GM21526 (cell line): ENCODE results near the gene RRP15.

Source experiments
- ATAC-seq: cut with Tn5 transposase; IDR thresholded peaks from one replicate; pipeline ENCODE4 v1.9.1; 2021; ENCODE audit warnings: moderate library complexity; ENCODE audit not compliant: unreplicated experiment, low FRiP score

Gene RRP15

DNA sequence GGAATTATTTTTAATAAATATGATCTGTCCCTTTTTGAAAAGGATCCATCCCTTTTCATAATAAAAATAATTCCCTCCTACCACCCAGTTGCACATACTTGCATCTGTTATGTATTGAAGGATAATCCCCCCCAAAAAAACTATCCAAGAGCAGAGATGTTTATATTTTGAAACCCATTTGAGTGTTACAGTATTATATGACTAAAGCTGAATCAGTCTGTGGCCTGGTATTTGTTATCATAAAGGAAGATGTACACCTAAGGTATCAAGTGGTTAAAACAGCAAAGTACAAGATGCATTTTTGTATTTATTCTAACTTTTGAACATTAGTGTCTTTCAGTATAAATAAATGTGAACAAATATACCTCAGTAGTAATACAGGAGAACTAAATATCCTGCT is 47.3 kb downstream of the RRP15 start:
- no peak for ATAC-seq

DNA sequence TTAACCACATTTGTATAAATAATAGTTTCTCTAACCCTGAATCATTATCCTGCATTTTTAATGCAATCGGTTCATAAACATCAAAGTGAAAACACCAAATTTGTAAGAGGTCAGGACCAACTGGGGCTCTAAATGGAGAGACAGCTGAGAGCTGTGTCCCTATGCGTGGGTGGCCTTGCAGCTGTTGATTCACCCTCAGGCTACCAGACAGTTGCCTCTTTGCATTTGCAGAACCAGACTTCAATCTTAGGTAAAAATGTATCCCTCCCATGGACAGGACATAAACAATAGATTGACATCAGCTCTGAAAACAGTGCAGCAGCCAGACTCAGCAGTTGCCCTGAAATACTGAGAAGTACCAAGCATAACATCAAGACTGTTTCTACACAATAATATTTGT is 51.2 kb downstream of the RRP15 start:
- no peak for ATAC-seq

DNA sequence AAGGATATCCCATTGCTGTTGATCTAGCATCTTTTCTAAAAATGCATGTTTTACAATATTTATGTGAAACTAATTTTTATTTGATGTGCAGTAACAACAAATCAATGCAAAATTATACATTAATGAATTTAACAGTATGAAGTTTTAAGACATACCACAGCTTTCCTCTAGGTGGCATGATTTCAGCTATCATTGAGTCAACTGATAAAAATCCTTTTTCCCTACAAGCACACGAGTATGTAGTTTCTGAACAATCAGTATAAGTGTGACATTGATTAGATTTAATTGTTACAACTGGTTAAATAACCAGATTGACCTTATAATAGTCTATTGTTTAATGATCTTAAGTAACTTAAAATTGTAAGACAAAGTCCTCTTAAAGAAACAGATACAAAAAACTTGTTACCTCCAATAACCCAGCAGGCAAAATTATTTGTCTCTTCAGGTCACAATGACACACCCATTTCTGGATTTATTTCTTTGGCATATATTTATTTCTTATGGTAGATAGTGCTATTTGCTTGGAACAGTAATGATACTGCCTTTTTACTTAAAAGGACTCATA is 54.3 kb downstream of the RRP15 start:
- ATAC-seq = no peak

DNA sequence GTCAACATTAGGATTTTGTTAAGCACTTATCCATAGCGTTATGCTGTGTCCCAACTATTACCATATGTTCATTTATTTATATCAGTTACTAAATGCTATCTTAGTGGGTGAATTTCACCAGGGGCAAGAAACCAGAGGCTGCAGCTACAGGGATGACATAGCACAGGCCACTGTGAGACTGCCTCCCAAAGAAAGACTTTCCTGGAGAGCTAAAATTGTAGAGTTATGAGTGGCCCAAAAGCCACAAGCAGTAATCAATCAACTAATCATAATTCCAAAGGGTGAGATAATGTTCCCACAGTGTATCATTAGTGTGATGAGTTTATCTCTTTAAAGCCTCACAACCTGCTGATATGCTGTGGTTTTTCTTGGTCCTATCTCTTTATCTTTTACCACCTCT is 56.2 kb downstream of the RRP15 start:
- no peak for ATAC-seq

DNA sequence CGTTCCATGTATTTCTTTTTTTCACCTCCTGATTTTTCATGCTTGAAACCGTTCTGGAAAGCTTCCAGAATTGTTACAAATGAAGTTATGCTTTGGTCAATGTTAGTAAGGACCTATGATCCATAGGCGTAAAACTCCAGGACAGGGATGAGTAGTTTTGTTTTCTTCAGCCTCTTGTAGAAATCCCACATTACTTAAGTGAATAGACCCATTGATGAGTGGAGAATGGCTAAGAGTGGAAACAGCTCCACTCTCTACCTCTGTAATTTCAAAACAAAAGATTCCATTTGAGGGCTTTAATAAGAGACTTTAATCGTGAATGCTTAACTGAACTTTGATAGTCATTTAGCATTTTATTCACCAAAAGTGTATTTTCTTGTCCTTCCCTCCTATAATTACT is 57.0 kb downstream of the RRP15 start:
- ATAC-seq = no peak

DNA sequence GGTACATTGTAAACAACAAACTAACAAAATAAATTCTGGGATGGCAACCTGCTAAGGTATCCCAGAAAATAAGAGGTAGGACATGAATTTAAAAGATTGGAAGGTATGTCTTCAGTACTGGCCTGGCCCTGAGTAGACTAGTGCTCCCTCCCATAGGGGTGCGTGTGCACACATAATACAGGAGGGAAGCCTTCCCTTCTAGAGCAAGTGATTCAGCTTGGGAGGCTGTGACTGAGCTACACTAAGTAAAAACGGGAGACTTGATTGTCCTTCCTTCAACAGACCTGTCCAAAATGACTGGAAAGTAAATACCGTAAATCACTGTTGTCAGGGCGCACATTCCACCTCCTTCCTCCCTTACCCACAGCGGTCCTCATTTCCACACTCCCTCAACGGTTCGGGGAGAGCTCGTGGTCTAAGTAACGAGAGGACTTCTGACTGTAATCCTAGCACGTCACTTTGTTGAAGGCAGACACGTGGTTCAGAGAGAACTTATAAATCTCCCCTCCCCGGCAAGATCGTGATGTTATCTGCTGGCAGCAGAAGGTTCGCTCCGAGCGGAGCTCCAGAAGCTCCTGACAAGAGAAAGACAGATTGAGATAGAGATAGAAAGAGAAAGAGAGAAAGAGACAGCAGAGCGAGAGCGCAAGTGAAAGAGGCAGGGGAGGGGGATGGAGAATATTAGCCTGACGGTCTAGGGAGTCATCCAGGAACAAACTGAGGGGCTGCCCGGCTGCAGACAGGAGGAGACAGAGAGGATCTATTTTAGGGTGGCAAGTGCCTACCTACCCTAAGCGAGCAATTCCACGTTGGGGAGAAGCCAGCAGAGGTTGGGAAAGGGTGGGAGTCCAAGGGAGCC is 60.0 kb downstream of the RRP15 start, which contains the start of gene TGFB2:
TGFB2 (plus strand) TSS at position 523 of the 859 bp plus-strand sequence. CDS start 1,366 bp downstream, outside the sequence.
- ATAC-seq = peak; percentile 39

DNA sequence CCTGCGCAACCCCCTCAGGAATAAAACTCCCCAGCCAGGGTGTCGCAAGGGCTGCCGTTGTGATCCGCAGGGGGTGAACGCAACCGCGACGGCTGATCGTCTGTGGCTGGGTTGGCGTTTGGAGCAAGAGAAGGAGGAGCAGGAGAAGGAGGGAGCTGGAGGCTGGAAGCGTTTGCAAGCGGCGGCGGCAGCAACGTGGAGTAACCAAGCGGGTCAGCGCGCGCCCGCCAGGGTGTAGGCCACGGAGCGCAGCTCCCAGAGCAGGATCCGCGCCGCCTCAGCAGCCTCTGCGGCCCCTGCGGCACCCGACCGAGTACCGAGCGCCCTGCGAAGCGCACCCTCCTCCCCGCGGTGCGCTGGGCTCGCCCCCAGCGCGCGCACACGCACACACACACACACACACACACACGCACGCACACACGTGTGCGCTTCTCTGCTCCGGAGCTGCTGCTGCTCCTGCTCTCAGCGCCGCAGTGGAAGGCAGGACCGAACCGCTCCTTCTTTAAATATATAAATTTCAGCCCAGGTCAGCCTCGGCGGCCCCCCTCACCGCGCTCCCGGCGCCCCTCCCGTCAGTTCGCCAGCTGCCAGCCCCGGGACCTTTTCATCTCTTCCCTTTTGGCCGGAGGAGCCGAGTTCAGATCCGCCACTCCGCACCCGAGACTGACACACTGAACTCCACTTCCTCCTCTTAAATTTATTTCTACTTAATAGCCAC is 60.7 kb downstream of the RRP15 start:
- ATAC-seq = peak; percentile 76

DNA sequence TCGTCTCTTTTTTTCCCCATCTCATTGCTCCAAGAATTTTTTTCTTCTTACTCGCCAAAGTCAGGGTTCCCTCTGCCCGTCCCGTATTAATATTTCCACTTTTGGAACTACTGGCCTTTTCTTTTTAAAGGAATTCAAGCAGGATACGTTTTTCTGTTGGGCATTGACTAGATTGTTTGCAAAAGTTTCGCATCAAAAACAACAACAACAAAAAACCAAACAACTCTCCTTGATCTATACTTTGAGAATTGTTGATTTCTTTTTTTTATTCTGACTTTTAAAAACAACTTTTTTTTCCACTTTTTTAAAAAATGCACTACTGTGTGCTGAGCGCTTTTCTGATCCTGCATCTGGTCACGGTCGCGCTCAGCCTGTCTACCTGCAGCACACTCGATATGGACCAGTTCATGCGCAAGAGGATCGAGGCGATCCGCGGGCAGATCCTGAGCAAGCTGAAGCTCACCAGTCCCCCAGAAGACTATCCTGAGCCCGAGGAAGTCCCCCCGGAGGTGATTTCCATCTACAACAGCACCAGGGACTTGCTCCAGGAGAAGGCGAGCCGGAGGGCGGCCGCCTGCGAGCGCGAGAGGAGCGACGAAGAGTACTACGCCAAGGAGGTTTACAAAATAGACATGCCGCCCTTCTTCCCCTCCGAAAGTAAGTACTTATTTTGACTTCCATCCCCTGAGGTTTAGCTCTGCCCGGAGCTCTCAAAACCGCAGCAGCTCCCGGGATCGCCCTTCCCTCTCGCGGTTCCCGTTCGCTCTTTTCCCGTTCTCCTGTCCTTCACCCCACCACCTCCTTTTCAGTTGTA is 61.5 kb downstream of the RRP15 start:
- no peak for ATAC-seq

DNA sequence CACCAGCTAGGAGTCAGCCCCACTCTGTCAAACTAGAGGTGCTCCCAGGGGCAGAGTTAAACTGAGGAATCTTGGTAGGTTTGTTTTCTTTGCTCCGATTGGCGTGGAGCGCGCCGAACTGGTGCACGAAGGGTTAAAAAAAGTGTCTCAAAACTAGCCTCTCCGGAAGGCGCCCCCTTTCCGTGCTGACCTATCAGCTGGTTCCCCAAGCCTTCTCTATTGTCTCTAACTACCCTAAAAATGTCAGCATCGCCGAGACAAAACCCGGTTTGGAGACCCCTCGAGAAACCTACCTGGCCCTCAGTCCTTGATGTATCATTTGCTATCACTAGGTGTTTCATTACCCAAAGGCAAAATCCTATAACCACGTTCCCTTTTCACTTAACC is 62.2 kb downstream of the RRP15 start:
- no peak for ATAC-seq

DNA sequence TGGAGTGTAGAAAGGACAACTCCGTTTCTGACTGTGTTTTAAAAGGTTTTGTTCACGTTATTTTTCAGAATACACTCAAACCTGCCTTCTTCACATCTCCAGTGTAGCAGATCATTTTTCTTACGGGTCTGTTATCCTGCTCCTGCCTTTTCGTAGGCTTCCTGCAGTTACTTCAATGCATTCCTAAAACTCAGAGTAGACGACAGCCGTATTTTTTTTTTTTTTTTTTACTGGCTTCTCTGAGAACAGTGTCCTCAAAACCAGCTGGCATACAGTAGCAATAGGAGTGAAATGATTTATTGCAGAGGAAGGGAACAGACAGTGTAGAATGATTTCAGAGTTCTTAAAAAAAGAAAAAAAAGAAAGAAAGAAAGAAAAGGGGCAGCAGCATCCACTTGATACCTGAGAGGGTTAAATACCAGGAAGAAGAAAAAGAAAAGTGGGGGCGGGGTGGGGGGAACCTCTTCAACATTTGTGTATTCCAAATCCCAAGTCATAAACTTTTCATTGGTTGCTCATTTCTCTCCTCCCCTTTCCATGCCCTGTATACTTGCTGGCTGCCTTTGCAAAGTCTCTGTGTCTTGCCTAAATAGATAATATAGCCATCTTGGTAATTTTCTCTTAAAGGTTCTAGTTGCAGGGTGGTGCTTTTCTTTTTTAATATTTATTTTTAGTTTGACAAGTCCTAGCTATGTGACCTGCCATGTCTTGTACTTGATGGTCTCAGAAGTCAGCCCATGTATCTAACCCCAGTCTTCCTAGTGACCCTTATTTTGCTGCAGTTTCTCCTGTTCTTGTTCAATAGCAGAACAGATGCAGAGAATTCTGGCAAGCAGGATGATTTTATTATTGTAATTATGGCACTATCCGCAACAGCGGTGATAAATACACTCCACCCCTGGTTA is 62.9 kb downstream of the RRP15 start:
- no peak for ATAC-seq

DNA sequence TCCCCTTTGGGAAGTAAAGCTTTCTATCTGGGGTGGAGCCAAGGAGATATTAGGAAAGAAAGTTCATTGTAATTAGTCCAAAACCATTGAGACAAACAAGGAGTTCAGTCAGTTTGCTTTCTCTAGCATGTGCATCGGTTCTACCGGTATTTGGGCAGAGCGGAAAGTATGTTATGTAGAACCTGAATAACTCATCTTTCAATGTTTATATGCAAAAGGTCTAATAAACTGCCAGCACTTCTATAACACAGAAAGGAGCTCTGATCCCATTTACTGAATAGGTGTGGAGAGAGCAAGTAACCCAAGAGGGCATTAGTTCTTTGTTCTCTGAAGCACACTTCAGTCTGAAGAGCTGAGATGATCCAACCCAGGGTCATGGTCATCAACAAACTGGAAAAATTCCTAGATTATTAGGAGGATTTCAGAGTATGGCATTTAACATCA is 63.6 kb downstream of the RRP15 start:
- no peak for ATAC-seq

DNA sequence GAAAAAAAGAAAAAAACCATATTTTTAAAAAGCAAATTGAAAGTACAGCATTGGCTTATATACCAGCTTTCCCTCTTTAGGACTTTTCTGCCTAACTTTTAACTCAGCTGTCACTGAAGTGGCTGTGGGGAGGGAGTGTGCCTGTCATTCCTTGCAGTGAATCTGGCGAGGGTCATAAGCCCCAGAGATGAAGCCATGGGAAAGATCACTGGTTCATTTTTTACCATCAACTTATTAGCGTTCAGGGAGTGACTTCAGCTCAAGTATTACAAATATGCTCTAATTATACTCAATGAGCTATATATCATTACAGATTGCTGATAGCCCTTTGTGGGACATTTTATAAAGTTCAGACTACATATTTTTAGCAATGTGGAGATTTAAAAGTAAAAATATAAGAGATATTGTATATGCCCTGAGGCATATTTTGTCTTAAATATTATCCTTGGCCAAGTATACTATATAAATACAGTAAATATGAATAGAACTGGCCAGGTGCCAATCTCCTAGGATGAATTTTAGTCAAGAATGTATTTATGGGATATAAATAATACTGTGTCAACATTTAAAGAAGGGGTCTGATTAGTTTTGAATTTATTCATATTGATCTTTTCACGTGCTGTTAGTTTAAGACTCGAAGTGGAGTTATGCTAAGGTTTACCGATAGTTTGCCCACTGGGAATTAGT is 64.4 kb downstream of the RRP15 start:
- no peak for ATAC-seq

DNA sequence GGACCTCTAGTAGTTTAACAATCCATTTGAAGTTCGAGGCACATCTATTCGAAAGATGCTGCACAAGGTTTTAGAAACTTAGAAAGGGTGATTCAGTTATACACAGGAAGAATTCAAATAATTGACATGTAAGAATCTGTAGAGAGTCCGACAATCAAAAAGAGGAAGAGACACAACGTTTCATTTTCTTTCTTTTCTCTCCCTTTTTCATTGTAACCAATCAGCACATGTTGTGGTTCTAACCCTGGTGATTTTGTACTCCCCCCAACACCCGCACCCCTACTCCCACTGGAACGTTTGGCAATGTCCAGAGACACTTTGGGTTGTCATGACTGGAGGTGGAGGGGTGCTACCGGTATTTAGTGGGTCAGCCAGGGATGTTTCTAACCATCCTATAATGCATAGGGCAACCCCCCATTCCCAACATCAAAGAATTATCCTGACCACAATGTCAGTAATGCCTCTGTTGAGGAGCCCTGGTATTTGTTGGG is 65.0 kb downstream of the RRP15 start:
- no peak for ATAC-seq

DNA sequence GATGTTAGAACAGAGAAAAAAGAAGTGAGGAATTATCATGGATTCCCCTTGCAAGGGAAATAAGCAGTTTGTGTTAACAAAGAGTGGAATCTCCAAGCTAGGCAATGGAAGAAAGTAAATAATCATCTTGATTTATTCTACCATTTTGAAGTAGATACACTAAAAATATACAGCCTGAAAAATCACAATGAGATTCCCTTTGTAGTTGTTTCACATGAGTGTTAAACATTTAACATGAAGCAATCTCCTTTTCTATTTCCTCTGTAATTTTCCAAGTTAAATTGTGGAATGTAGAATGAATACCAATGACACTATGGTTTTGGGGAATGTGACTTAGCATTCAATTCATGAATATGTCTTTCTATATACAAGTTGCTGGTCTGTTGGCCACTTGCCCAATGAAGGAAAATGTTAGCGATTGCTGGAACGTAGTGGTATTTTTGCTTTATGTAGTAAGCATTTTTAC is 65.7 kb downstream of the RRP15 start:
- ATAC-seq = no peak

DNA sequence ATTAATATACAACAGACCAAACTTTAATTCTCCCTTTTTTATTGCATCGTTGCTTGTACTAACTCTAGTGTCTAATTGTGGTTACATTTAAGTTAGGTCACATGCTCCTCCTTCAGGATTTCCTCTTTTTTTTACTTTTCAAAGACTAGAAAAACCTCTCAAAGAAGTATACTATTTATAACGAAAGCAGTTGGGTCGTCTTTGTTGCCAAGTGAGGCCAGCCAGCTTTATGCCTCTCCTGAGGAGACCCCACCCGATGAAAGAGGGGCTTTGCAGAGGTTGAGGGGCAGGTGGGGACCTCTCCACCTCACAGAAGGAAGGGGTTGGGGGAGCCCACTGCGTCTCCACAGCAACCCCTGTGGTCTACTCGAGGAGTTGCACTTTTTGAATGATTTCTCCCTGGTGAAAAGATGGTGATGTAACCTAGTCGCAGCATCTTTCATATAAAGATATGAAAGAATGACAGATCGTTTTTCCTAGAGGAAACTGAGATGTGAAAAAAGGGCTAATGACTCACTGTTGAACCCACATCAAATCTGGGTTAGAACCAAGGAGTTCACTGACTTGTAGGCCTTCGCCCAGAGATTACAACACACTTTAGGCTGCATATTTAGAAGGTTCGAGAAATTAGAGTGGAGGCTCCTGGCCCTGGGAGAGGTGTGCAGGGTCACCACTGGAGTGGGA is 66.4 kb downstream of the RRP15 start:
- peak; percentile 62 for ATAC-seq

DNA sequence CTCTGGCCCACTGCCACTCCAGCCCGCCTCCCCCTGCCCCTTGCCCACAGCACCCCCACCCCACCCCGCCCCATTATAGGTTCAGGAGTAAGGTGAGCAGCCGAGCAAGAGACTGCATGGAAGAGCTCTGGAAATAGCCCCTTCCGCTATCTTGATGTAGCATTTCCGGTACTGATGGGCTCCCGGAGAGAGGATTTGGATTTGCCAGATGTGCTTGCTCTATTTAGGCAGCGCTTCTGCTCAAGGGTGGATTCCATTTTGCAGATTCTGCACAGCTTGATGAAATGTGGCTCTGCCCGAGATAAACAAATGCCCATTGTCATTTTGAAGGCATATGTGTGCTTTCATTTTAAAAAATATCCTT is 67.0 kb downstream of the RRP15 start:
- ATAC-seq = no peak

DNA sequence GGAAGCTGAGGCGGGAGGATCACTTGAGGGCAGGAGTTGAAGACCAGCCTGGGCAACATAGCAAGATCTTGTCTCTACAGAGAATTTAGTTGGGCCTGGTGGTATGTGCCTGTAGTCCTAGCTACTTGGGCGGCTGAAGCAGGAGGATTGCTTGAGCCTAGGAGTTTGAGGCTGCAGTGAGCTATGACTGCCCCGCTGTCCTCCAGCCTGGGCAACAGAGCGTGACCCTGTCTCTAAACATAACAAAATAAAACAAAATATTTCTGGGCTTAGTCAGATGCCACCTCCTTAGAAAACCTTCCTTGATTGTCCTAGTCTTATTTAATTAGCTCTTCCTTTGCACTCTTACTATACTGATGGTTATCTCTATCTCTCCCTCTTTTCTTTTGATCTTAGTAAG is 68.6 kb downstream of the RRP15 start:
- ATAC-seq = no peak

DNA sequence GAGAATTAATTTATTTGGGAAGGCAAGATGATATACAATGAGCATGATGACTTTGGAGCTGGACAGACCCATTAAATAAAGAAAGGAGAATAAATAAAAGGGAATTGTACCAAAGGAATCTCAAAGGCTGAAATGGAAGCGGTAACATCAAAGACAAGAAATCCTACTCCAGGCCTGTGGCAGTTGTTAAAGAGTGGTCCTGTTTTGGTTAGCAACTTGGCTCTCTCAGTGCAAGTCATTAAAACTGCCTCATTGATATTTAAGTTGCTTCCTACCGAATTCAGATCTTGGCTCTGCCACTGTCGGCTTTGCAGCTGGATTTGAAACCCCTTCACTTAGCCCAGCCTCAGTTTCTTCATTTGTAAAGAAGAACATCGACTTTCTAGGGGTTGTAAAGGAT is 70.2 kb downstream of the RRP15 start:
- no peak for ATAC-seq
